ENCODE results near the gene VN1R5.

VN1R5 gene

DNA sequence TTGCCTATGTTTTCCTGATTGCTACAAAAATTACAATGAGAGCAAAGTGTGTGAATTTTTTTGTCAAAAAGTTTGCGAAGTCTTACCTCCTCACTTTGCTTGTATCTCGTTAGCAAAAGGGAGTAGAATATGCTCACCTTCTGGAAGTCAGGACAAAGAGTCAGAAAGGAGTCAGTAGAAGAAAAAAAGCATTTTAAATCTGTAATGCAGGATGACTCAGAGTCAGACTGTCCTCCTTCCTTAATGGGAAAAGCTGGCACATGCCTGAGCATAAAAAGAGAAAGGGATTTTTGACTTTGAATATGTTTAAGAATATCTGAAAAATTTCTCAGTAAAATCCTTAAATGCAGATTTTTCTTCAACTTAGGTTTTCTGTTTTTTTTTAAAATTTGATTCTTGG, 14.2 kb upstream of the VN1R5 start:
- no peaks in the 10 kb centered on the region for H3K4me1 Mint-ChIP-seq (ENCODE audit: low read depth in 2 of 2)
- H3K36me3 Mint-ChIP-seq (ENCODE audit: insufficient read depth) = no peaks in the 10 kb centered on the region
- DNase-seq (no peak), ATAC-seq (replicated peaks) (no peak)
- no peaks in the 10 kb centered on the region for H3K27me3 Mint-ChIP-seq
- H3K4me3 Mint-ChIP-seq = no peak overlapping the region
- H3K27ac Mint-ChIP-seq = no peak overlapping the region
- peaks cover 0 to 2% of the 10 kb centered on the region in 2 donors for H3K9me3 Mint-ChIP-seq

- DNase-seq (no peak), ATAC-seq (replicated peaks) (no peak)
- no peak overlapping the region for H3K27ac Mint-ChIP-seq
- no peaks in the 10 kb centered on the region for H3K4me1 Mint-ChIP-seq (ENCODE audit: low read depth in 2 of 2)
- H3K9me3 Mint-ChIP-seq = peaks cover 0 to 8% of the 10 kb centered on the region in 2 donors
- H3K4me3 Mint-ChIP-seq = no peak overlapping the region
- H3K36me3 Mint-ChIP-seq (ENCODE audit: insufficient read depth) = no peaks in the 10 kb centered on the region
- H3K27me3 Mint-ChIP-seq = no peaks in the 10 kb centered on the region
Observed at GRCh38 chr1:247243524-247244137, 12.2 kb upstream of the VN1R5 start.

GRCh38 chr1:247246325-247247115, 9.4 kb upstream of the VN1R5 start:
- DNase-seq = no peak
- no peaks in the 10 kb centered on the region for H3K36me3 Mint-ChIP-seq (ENCODE audit: insufficient read depth)
- H3K27me3 Mint-ChIP-seq = peaks cover 6 to 7% of the 10 kb centered on the region in 2 donors
- no peak overlapping the region for H3K27ac Mint-ChIP-seq
- H3K4me3 Mint-ChIP-seq = no peak overlapping the region
- peaks cover 0 to 8% of the 10 kb centered on the region in 2 donors for H3K9me3 Mint-ChIP-seq
- ATAC-seq (replicated peaks) = no peak
- H3K4me1 Mint-ChIP-seq (ENCODE audit: low read depth in 2 of 2) = no peaks in the 10 kb centered on the region

GRCh38 chr1:247247568-247247967, 8.3 kb upstream of the VN1R5 start:
- no peak for ATAC-seq (replicated peaks)
- Mint-ChIP-seq H3K4me3 (no peak overlapping the region), H3K9me3 (peaks cover 0 to 8% of the 10 kb centered on the region in 2 donors), H3K27me3 (peaks cover 11 to 12% of the 10 kb centered on the region in 2 donors), H3K36me3 (ENCODE audit: insufficient read depth) (no peaks in the 10 kb centered on the region), H3K27ac (no peak overlapping the region), H3K4me1 (ENCODE audit: low read depth in 2 of 2) (no peaks in the 10 kb centered on the region)
- no peak for DNase-seq

DNA sequence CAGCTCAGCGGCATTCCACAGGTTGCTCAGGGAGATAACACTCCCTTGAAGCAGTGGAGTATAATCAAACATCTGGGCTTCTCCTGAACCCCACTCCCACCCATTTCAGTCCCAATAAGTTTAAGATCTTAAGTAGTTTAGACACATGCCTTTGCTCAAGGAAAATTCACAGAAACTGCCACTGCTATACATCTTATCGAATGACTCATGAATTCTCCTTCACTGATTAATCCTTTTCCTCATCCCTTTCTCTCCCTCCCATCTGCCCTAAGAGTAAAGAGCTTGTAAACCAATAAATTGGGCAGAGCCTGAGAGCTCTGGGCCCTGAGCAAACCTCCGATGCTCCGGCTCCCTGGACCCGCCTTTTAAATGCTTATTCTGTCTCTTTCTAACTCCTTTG, 10.2 kb downstream of the VN1R5 start:
- peaks cover 0 to 3% of the 10 kb centered on the region in 2 donors for H3K9me3 Mint-ChIP-seq
- H3K27me3 Mint-ChIP-seq = peaks cover 0 to 24% of the 10 kb centered on the region in 2 donors
- H3K27ac Mint-ChIP-seq = no peak overlapping the region
- ATAC-seq (replicated peaks) = no peak
- H3K36me3 Mint-ChIP-seq (ENCODE audit: insufficient read depth) = no peaks in the 10 kb centered on the region
- H3K4me1 Mint-ChIP-seq (ENCODE audit: low read depth in 2 of 2) = no peaks in the 10 kb centered on the region
- no peak for DNase-seq
- H3K4me3 Mint-ChIP-seq = no peak overlapping the region

DNA sequence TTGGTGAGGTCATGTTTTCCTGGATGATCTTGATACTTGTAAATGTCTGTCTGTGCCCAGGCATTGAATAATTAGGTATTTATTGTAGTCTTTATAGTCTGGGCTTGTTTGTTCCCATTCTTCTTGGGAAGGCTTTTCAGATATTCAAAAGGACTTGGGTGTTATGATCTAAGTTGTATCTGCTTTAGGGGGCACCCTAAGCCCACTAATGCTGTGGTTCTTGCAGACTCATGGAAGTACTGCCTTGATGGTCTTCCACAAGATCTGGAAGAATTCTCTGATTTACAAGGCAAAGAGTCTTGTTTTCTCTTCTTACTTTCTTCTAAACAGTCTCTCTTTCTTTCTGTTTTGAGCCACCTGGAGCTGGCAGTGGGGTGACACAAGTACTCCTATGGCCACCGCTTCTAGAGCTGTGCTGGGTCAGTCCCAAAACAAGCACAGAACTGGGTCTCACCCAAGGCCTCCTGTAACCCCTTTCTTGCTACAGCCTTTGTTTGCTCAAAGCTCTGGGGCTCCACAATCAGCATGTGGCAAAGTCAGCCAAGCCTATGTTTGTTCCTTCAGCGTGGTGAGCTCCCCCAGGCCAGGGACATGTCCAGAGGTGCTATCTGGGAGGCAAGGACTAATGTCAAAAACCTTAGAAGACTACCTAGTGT, 12.6 kb downstream of the VN1R5 start:
- Mint-ChIP-seq H3K4me3 (no peak overlapping the region), H3K27ac (no peak overlapping the region), H3K36me3 (ENCODE audit: insufficient read depth) (no peaks in the 10 kb centered on the region), H3K9me3 (peaks cover 0 to 3% of the 10 kb centered on the region in 2 donors), H3K27me3 (peaks cover 0 to 24% of the 10 kb centered on the region in 2 donors), H3K4me1 (ENCODE audit: low read depth in 2 of 2) (no peaks in the 10 kb centered on the region)
- DNase-seq (no peak), ATAC-seq (replicated peaks) (no peak)

DNA sequence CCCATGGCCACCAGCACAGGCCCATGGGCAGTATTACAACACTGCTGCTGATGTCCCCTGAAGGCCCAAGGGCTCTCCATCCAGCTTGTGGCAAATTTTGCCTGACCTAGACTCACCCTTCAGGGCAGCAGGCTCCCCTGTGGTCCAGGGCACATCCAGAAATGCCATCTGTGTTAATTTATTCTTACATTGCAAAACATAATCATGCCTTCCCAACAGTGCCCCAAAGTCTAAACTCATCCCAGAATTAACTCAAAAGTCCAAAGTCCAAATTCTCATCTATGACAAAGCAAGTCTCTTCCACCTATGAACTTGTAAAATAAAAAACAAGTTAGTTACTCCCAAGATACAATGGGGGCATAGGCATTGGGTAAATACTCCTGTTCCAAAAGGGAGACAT, 13.3 kb downstream of the VN1R5 start:
- DNase-seq (no peak), ATAC-seq (replicated peaks) (no peak)
- no peak overlapping the region for H3K27ac Mint-ChIP-seq
- no peak overlapping the region for H3K4me3 Mint-ChIP-seq
- no peaks in the 10 kb centered on the region for H3K4me1 Mint-ChIP-seq (ENCODE audit: low read depth in 2 of 2)
- H3K9me3 Mint-ChIP-seq = peaks cover 0 to 3% of the 10 kb centered on the region in 2 donors
- no peaks in the 10 kb centered on the region for H3K36me3 Mint-ChIP-seq (ENCODE audit: insufficient read depth)
- H3K27me3 Mint-ChIP-seq = peaks cover 0 to 24% of the 10 kb centered on the region in 2 donors

GRCh38 chr1:247270003-247270402, 14.1 kb downstream of the VN1R5 start:
- Mint-ChIP-seq H3K4me1 (ENCODE audit: low read depth in 2 of 2) (no peaks in the 10 kb centered on the region), H3K36me3 (ENCODE audit: insufficient read depth) (no peaks in the 10 kb centered on the region), H3K27ac (no peak overlapping the region), H3K4me3 (no peak overlapping the region), H3K27me3 (peaks cover 0 to 30% of the 10 kb centered on the region in 2 donors), H3K9me3 (peaks cover 0 to 3% of the 10 kb centered on the region in 2 donors)
- no peak for DNase-seq
- no peak for ATAC-seq (replicated peaks)

DNA sequence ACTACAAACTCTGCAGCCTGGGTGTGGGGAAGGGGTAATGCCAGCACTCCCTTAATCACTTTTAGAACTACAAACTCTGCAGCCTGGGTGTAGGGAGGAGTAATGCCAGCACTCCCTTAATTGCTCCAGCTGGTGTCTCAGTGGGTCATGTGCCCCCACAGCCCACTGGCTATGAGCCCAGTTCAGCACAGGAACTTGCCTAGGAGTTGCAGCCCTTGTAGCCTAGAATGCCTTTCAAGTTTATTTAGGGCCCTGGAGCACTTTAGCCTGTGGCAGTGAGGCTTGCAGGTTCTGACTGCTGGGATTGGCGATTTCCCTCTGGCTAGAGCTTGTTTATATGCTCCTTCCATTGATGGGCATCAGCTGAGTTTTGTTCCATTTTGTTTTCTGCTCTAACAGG, 17.1 kb downstream of the VN1R5 start:
- Mint-ChIP-seq H3K27me3 (peaks cover 0 to 17% of the 10 kb centered on the region in 2 donors), H3K36me3 (ENCODE audit: insufficient read depth) (no peaks in the 10 kb centered on the region), H3K9me3 (peaks cover 0 to 3% of the 10 kb centered on the region in 2 donors), H3K27ac (no peak overlapping the region), H3K4me3 (no peak overlapping the region), H3K4me1 (ENCODE audit: low read depth in 2 of 2) (no peaks in the 10 kb centered on the region)
- DNase-seq (no peak), ATAC-seq (replicated peaks) (no peak)

DNA sequence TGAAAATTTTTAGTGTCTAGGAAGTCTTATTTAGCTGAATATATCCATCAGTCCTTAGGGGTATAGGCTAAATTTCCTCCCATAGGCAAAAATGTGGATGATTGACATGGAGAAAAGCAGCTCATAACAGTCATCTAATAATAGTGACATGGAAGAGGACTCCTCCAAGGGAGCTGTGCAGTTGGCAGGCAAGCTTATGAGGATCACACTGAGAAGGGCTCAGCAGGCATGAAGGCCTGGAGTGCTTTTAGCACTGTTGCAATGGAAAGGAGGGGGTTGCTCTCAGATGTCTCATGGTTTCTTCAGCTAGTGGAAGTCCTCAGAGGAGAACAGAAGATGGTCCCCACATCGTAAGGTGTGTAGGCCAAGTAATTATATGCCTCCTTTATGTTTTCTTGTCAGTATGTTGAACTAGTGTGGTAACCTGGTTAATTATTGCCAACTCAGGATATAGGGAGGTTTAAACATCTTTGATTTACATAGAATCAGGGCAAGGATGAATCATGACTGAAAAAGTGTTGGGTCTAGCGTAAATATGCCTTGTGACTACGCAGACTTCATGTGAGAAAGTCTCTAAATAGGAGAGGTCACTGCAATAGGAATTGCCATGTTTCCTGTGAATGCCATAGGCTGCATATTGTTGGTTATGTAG, 18.9 kb downstream of the VN1R5 start:
- Mint-ChIP-seq H3K4me3 (no peak overlapping the region), H3K27ac (no peak overlapping the region), H3K27me3 (peaks cover 0 to 17% of the 10 kb centered on the region in 2 donors), H3K36me3 (ENCODE audit: insufficient read depth) (no peaks in the 10 kb centered on the region), H3K4me1 (ENCODE audit: low read depth in 2 of 2) (no peaks in the 10 kb centered on the region), H3K9me3 (peaks cover 0 to 3% of the 10 kb centered on the region in 2 donors)
- ATAC-seq (replicated peaks) = no peak
- DNase-seq = no peak

GRCh38 chr1:247277191-247277590, 21.3 kb downstream of the VN1R5 start:
- no peaks in the 10 kb centered on the region for H3K9me3 Mint-ChIP-seq
- no peak overlapping the region for H3K4me3 Mint-ChIP-seq
- ATAC-seq (replicated peaks) (no peak), DNase-seq (no peak)
- H3K27me3 Mint-ChIP-seq = peaks cover 0 to 17% of the 10 kb centered on the region in 2 donors
- no peaks in the 10 kb centered on the region for H3K4me1 Mint-ChIP-seq (ENCODE audit: low read depth in 2 of 2)
- H3K27ac Mint-ChIP-seq = no peak overlapping the region
- H3K36me3 Mint-ChIP-seq (ENCODE audit: insufficient read depth) = no peaks in the 10 kb centered on the region

GRCh38 chr1:247281001-247281574, 25.2 kb downstream of the VN1R5 start:
- no peaks in the 10 kb centered on the region for H3K36me3 Mint-ChIP-seq (ENCODE audit: insufficient read depth)
- H3K27me3 Mint-ChIP-seq = peaks cover 0 to 1% of the 10 kb centered on the region in 2 donors
- H3K27ac Mint-ChIP-seq = no peak overlapping the region
- H3K9me3 Mint-ChIP-seq = no peaks in the 10 kb centered on the region
- DNase-seq (no peak), ATAC-seq (replicated peaks) (no peak)
- peaks cover 0 to 4% of the 10 kb centered on the region in 2 donors for H3K4me1 Mint-ChIP-seq (ENCODE audit: low read depth in 2 of 2)
- no peak overlapping the region for H3K4me3 Mint-ChIP-seq

DNA sequence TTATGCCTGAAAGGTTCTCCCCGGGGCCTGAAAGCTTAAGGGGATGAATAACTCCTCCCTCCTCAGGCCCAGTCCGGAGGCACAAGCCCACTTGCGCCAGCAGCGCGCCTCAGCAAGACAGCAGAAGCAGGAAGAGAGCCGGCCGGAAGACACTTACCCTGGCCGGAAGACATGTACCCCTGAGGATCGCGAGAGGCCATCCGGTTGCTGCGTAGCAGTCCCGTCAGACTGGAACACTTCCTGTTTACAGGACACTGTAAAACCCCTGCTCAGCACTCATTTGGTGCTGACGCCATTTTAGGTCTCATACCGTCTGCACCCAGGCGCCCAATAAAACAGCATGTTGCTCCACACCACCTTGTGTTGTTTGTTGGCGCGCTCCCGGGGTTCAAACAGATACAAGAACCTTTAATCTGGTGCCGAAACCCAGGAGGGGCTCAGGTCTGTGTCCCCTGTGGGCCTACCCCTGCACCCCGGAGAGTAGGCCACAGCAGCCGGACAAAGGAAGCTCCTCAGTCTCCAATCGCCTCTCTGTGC, 30.3 kb downstream of the VN1R5 start:
- no peaks in the 10 kb centered on the region for H3K36me3 Mint-ChIP-seq (ENCODE audit: insufficient read depth)
- DNase-seq (no peak), ATAC-seq (replicated peaks) (no peak)
- peaks cover 7 to 19% of the 10 kb centered on the region in 2 donors for H3K9me3 Mint-ChIP-seq
- H3K27me3 Mint-ChIP-seq = no peaks in the 10 kb centered on the region
- peaks cover 0 to 4% of the 10 kb centered on the region in 2 donors for H3K4me1 Mint-ChIP-seq (ENCODE audit: low read depth in 2 of 2)
- no peak overlapping the region for H3K27ac Mint-ChIP-seq
- no peak overlapping the region for H3K4me3 Mint-ChIP-seq

Data from effector memory CD8-positive, alpha-beta T cell (primary cell).